ENCODE measurements around the gene EREG.

GRCh38 chr4:74413265-74413664 is 48.3 kb downstream of the EREG start:
- TF ChIP-seq EZH2 (IDR thresholded peaks at IDR 0.05; ENCODE audit: low read depth, low read length, severe bottlenecking) (no peak), SP1 (IDR thresholded peaks at IDR 0.05; ENCODE audit: low read depth, low read length) (no peak), MAX (IDR thresholded peaks at IDR 0.05) (no peak), CTCF (IDR thresholded peaks at IDR 0.05; ENCODE audit: control extremely low read depth in 1 of 3, insufficient read depth in 1 of 3, low read depth in 1 of 3, low read length in 3 of 3) (no peak), POLR2A (IDR thresholded peaks at IDR 0.05; ENCODE audit: control extremely low read depth in 1 of 2, low read depth in 2 of 2, low read length in 2 of 2) (no peak), HDAC2 (IDR thresholded peaks at IDR 0.05; ENCODE audit: borderline replicate concordance in 1 of 2, low read depth in 2 of 2, low read length in 2 of 2) (no peak), USF2 (IDR thresholded peaks at IDR 0.05; ENCODE audit: low read length) (no peak), MAFK (IDR thresholded peaks at IDR 0.05; ENCODE audit: low read depth, low read length) (no peak), CREB1 (IDR thresholded peaks at IDR 0.05) (no peak), RAD21 (IDR thresholded peaks at IDR 0.05 in 1 of 2, conservative IDR thresholded peaks at IDR 0.05 in 1 of 2; ENCODE audit: low read depth in 2 of 2, low read length in 2 of 2) (no peak), TAF1 (IDR thresholded peaks at IDR 0.05; ENCODE audit: low read depth, low read length) (no peak), BRCA1 (IDR thresholded peaks at IDR 0.05; ENCODE audit: low read depth, low read length) (no peak), NANOG (IDR thresholded peaks at IDR 0.05; ENCODE audit: insufficient read depth, low read depth, low read length, poor library complexity, severe bottlenecking) (no peak), EGR1 (IDR thresholded peaks at IDR 0.05; ENCODE audit: borderline replicate concordance, low read depth, low read length) (no peak)
